GM12878 (cell line): Measurements from ENCODE around the gene ATRNL1. TPM values are rescaled to one million over a fixed set of nuclear protein-coding genes. Genes with fewer than 3 reads are reported as not detected.

Experiments used
- ATAC-seq: fragments of 200-7000 bp; cut with Tn5 transposase; 3 replicates; pipeline ENCODE4 v1.9.1; 2020; ENCODE audit warnings: mild to moderate bottlenecking, moderate library complexity
- BruUV-seq: library from RNA; stranded (reverse); fragments of 400-500 nt; replicated peaks from 2 replicates; lab custom pipeline; 2021; lab: Mats Ljungman, UMichigan
- CTCF ChIA-PET: fragments of 300-600 bp; sonication (Branson Sonifier 250); formaldehyde crosslinking; extraction: SDS; loops from one replicate; lab custom pipeline; 2021; ENCODE audit warnings: inconsistent platforms; lab: Yijun Ruan, JAX
- POLR2A ChIA-PET: fragments of 350-600 bp; formaldehyde crosslinking; extraction: SDS; loops from one replicate; lab custom pipeline; 2021; ENCODE audit warnings: inconsistent platforms; lab: Charles Lee
- RAD21 ChIA-PET: fragments of 300-600 bp; sonication (Branson Sonifier 250); formaldehyde crosslinking; loops from one replicate; lab custom pipeline; 2023; ENCODE audit warnings: antibody characterized with exemption; ENCODE audit not compliant: unreplicated experiment; lab: Charles Lee
- SMC1A ChIA-PET: fragments of 300-600 bp; sonication (Branson Sonifier 250); formaldehyde crosslinking; loops from one replicate; lab custom pipeline; 2023; ENCODE audit not compliant: unreplicated experiment, uncharacterized antibody; lab: Charles Lee
- DNase-seq: peaks from one replicate; pipeline ENCODE4 v3.0.0-alpha.2; 2011; ENCODE audit warnings: low read depth, low spot score
- FAIRE-seq: peaks from 3 replicates; lab custom pipeline; 2011; peaks lifted over from hg19 to GRCh38; lab: Jason Lieb, UNC
- H2AFZ ChIP-seq: 2 replicates; pipeline ENCODE4 v1.6.0; 2011; ENCODE audit warnings: low read depth, low read length, control low read depth; ENCODE audit not compliant: control insufficient read depth
- H3K27ac ChIP-seq: 2 replicates; pipeline ENCODE4 v1.5.1; 2011; ENCODE audit warnings: control low read depth; ENCODE audit not compliant: control insufficient read depth, insufficient read depth
- H3K27me3 ChIP-seq, 2 experiments: replicated peaks in 1 of 2; 2 replicates each; pipeline versions ENCODE4 v1.6.0 to v1.6.1; 2011; ENCODE audit warnings: low read length in 1 of 2; ENCODE audit not compliant: control insufficient read depth in 2 of 2, insufficient read depth in 2 of 2
- H3K36me3 ChIP-seq, 2 experiments: 2 replicates each; pipeline ENCODE4 v1.5.1; 2011; ENCODE audit warnings: low read length in 1 of 2; ENCODE audit not compliant: control insufficient read depth in 2 of 2, insufficient read depth in 2 of 2
- H3K4me1 ChIP-seq: 2 replicates; pipeline ENCODE4 v1.6.1; 2011; ENCODE audit warnings: mild to moderate bottlenecking, low read length, moderate library complexity, mixed read lengths; ENCODE audit not compliant: control insufficient read depth, insufficient read depth
- H3K4me2 ChIP-seq: 2 replicates; pipeline ENCODE4 v1.6.0; 2011; ENCODE audit warnings: control low read depth; ENCODE audit not compliant: control insufficient read depth, insufficient read depth
- H3K4me3 ChIP-seq: fragments of 200-600 bp; sonication (generic); 2 replicates; pipeline ENCODE4 v1.5.1; 2016
- H3K79me2 ChIP-seq: 2 replicates; pipeline ENCODE4 v1.6.0; 2011; ENCODE audit warnings: low read length; ENCODE audit not compliant: control insufficient read depth, insufficient read depth
- H3K9ac ChIP-seq: 2 replicates; pipeline ENCODE4 v1.8.0; 2011; ENCODE audit warnings: low read length, control low read depth, mixed read lengths; ENCODE audit not compliant: control insufficient read depth, insufficient read depth
- H3K9me3 ChIP-seq: replicated peaks from 3 replicates; pipeline ENCODE4 v1.5.1; 2011; ENCODE audit warnings: mild to moderate bottlenecking, low read length; ENCODE audit not compliant: control insufficient read depth, insufficient read depth
- H4K20me1 ChIP-seq: 2 replicates; pipeline ENCODE4 v1.6.0; 2011; ENCODE audit not compliant: control insufficient read depth, insufficient read depth
- JUNB ChIP-seq: IDR thresholded peaks from 2 replicates; pipeline ENCODE4 v1.6.1; 2016; ENCODE audit warnings: antibody characterized with exemption, mild to moderate bottlenecking
- LARP7 ChIP-seq: fragments of 450-650 bp; IDR thresholded peaks from 2 replicates; pipeline ENCODE4 v1.6.1; 2017; ENCODE audit warnings: mild to moderate bottlenecking
- MXI1 ChIP-seq: fragments of 150-350 bp; IDR thresholded peaks from 2 replicates; pipeline ENCODE4 v1.6.1; 2011; ENCODE audit warnings: low read depth, mild to moderate bottlenecking, inconsistent platforms, low read length, improper control_type of control experiment
- RAD21 ChIP-seq: IDR thresholded peaks from 2 replicates; pipeline ENCODE4 v1.6.1; 2011; ENCODE audit warnings: mild to moderate bottlenecking, low read depth, low read length, moderate library complexity; ENCODE audit not compliant: insufficient read depth
- SMARCA5 ChIP-seq: fragments of 450-650 bp; IDR thresholded peaks from 2 replicates; pipeline ENCODE4 v1.6.1; 2017; ENCODE audit warnings: mild to moderate bottlenecking
- SPI1 ChIP-seq: IDR thresholded peaks from 2 replicates; pipeline ENCODE4 v1.6.1; 2011; ENCODE audit warnings: low read depth, mild to moderate bottlenecking, low read length, moderate library complexity, borderline replicate concordance; ENCODE audit not compliant: insufficient read depth
- TAF1 ChIP-seq: IDR thresholded peaks from 2 replicates; pipeline ENCODE4 v1.6.1; 2011; ENCODE audit warnings: mild to moderate bottlenecking, low read depth, low read length, borderline replicate concordance
- TCF12 ChIP-seq: IDR thresholded peaks from 2 replicates; pipeline ENCODE4 v1.6.1; 2011; ENCODE audit warnings: low read depth, mild to moderate bottlenecking, low read length
- YBX1 ChIP-seq: fragments of 450-650 bp; IDR thresholded peaks from 2 replicates; pipeline ENCODE4 v1.6.1; 2016; ENCODE audit warnings: antibody characterized with exemption
- WGBS: methylation state at CpG from one replicate; pipeline ENCODE4 v1.1.6; 2016; ENCODE audit warnings: low lambda C conversion rate; ENCODE audit not compliant: insufficient replicate concordance, insufficient coverage; ENCODE audit errors: missing lambda C conversion rate; 5-methylcytosine and 5-hydroxymethylcytosine counted together
- in situ Hi-C: fragments of 300-500 bp; cut with MboI; formaldehyde crosslinking; loops from 9 replicates; pipeline ENCODE4 v1.14.3; 2018; ENCODE audit warnings: mixed read lengths
- intact Hi-C: fragments of 100-400 bp; cut with micrococcal nuclease; formaldehyde crosslinking; loops from one replicate; pipeline ENCODE4 v1.14.2; 2022; ENCODE audit not compliant: unreplicated experiment
- polyA plus RNA-seq, 11 experiments: library from polyadenylated mRNA; depleted of rRNA in 4 of 11; unstranded in 6 of 11; stranded (reverse) in 5 of 11; fragments of >200 nt; fragmentation: Nextera tagmentation in 4 of 11; fragmentation: Illumina TruSeq in 1 of 11; extraction: Ambion mirVana in 4 of 11; extraction: Trizol in 1 of 11; gene quantifications; 1 replicate in 1 of 11; 2 replicates in 10 of 11; pipeline versions ENCODE4 v1.2.1 to v1.2.3, GENCODE V29; 2011 to 2016; ENCODE audit warnings: inconsistent platforms in 2 of 11, missing spikeins in 2 of 11, low read depth in 1 of 11
- total RNA-seq, 4 experiments: library from RNA; depleted of rRNA in 3 of 4; stranded (reverse); fragments of >200 nt in 3 of 4; fragmentation: Illumina TruSeq in 1 of 4; extraction: Trizol in 1 of 4; gene quantifications; 2 replicates each; pipeline versions ENCODE4 v1.2.1 to v1.2.3, GENCODE V29; 2013 to 2021
- TF ChIP-seq, protein P1 (sequence below): fragments of 450-650 bp; IDR thresholded peaks from 2 replicates; pipeline ENCODE4 v1.6.1; 2017; ENCODE audit warnings: mild to moderate bottlenecking, moderate library complexity
- TF ChIP-seq, protein P2 (sequence below): fragments of 450-650 bp; IDR thresholded peaks from 2 replicates; pipeline ENCODE4 v1.6.1; 2017; ENCODE audit warnings: antibody characterized with exemption, mild to moderate bottlenecking, moderate library complexity
- TF ChIP-seq, protein P3 (sequence below): IDR thresholded peaks from 2 replicates; pipeline ENCODE4 v1.6.1; 2011; ENCODE audit warnings: mild to moderate bottlenecking, low read depth, low read length, moderate library complexity; ENCODE audit not compliant: insufficient replicate concordance
- TF ChIP-seq, protein P4 (sequence below): fragments of 450-650 bp; formaldehyde crosslinking; IDR thresholded peaks from 2 replicates; pipeline ENCODE4 v1.4.0; 2022; ENCODE audit warnings: mild to moderate bottlenecking, moderate library complexity

Gene ATRNL1
- total and polyA plus RNA-seq, 10 of the 15 experiments (the other 5 are each of a cell fraction or from before 2014, with no cell fraction given) = 0.03 to 1.4 (median 0.34) TPM

DNA sequence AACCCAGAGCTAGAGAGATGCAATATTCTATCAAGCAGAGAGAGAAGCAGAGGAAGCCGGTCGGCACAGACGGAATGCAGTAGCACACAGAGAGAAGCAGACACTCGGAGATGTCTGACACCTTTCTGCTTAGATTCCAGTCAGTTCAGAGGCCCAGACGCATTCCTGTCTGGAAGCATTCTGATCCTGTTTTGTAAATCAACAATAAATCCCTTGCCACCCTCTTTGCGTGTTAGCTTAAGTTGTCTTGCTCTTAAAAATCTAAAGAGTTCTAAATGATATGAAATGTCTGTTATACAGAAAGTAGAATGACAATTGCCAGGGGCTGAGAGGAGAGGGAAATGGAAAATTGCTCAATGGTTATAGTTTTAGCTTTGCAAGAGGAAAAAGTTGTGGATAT, 27.4 kb upstream of the ATRNL1 start:
- Histone ChIP-seq H3K36me3 (no peaks in the 10 kb centered on the region), H3K27ac (no peak overlapping the region), H4K20me1 (no peaks in the 10 kb centered on the region), H3K79me2 (no peaks in the 10 kb centered on the region), H3K4me1 (no peaks in the 10 kb centered on the region), H3K4me2 (no peak overlapping the region), H3K9ac (no peak overlapping the region), H3K9me3 (no peaks in the 10 kb centered on the region), H3K4me3 (no peak overlapping the region), H2AFZ (no peak overlapping the region), H3K27me3 (no peaks in the 10 kb centered on the region; a peak in 2 of 4 replicates)
- POLR2A ChIA-PET = no interaction called here
- ATAC-seq (no peak), FAIRE-seq (no peak), DNase-seq (no peak)
- CTCF ChIA-PET = no interaction called here
- SMC1A ChIA-PET = no interaction called here
- 61% methylated on average over 6 of the region's 6 CpGs for whole genome bisulfite sequencing
- BruUV-seq = no TSS peak
- intact Hi-C loops (no loop called here), in situ Hi-C loops (no loop called here)
- RAD21 ChIA-PET = no interaction called here
- TF ChIP-seq RAD21 (no peak), YBX1 (no peak), SPI1 (no peak), JUNB (no peak), LARP7 (no peak), SMARCA5 (no peak), TCF12 (no peak), MXI1 (no peak), TAF1 (no peak)
- TF ChIP-seq, protein P1, sequence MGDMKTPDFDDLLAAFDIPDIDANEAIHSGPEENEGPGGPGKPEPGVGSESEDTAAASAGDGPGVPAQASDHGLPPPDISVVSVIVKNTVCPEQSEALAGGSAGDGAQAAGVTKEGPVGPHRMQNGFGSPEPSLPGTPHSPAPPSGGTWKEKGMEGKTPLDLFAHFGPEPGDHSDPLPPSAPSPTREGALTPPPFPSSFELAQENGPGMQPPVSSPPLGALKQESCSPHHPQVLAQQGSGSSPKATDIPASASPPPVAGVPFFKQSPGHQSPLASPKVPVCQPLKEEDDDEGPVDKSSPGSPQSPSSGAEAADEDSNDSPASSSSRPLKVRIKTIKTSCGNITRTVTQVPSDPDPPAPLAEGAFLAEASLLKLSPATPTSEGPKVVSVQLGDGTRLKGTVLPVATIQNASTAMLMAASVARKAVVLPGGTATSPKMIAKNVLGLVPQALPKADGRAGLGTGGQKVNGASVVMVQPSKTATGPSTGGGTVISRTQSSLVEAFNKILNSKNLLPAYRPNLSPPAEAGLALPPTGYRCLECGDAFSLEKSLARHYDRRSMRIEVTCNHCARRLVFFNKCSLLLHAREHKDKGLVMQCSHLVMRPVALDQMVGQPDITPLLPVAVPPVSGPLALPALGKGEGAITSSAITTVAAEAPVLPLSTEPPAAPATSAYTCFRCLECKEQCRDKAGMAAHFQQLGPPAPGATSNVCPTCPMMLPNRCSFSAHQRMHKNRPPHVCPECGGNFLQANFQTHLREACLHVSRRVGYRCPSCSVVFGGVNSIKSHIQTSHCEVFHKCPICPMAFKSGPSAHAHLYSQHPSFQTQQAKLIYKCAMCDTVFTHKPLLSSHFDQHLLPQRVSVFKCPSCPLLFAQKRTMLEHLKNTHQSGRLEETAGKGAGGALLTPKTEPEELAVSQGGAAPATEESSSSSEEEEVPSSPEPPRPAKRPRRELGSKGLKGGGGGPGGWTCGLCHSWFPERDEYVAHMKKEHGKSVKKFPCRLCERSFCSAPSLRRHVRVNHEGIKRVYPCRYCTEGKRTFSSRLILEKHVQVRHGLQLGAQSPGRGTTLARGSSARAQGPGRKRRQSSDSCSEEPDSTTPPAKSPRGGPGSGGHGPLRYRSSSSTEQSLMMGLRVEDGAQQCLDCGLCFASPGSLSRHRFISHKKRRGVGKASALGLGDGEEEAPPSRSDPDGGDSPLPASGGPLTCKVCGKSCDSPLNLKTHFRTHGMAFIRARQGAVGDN = no peak
- TF ChIP-seq, protein P2, sequence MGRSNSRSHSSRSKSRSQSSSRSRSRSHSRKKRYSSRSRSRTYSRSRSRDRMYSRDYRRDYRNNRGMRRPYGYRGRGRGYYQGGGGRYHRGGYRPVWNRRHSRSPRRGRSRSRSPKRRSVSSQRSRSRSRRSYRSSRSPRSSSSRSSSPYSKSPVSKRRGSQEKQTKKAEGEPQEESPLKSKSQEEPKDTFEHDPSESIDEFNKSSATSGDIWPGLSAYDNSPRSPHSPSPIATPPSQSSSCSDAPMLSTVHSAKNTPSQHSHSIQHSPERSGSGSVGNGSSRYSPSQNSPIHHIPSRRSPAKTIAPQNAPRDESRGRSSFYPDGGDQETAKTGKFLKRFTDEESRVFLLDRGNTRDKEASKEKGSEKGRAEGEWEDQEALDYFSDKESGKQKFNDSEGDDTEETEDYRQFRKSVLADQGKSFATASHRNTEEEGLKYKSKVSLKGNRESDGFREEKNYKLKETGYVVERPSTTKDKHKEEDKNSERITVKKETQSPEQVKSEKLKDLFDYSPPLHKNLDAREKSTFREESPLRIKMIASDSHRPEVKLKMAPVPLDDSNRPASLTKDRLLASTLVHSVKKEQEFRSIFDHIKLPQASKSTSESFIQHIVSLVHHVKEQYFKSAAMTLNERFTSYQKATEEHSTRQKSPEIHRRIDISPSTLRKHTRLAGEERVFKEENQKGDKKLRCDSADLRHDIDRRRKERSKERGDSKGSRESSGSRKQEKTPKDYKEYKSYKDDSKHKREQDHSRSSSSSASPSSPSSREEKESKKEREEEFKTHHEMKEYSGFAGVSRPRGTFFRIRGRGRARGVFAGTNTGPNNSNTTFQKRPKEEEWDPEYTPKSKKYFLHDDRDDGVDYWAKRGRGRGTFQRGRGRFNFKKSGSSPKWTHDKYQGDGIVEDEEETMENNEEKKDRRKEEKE = no peak
- TF ChIP-seq, protein P3, sequence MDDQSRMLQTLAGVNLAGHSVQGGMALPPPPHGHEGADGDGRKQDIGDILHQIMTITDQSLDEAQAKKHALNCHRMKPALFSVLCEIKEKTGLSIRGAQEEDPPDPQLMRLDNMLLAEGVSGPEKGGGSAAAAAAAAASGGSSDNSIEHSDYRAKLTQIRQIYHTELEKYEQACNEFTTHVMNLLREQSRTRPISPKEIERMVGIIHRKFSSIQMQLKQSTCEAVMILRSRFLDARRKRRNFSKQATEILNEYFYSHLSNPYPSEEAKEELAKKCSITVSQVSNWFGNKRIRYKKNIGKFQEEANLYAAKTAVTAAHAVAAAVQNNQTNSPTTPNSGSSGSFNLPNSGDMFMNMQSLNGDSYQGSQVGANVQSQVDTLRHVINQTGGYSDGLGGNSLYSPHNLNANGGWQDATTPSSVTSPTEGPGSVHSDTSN = no peak
- TF ChIP-seq, protein P4, sequence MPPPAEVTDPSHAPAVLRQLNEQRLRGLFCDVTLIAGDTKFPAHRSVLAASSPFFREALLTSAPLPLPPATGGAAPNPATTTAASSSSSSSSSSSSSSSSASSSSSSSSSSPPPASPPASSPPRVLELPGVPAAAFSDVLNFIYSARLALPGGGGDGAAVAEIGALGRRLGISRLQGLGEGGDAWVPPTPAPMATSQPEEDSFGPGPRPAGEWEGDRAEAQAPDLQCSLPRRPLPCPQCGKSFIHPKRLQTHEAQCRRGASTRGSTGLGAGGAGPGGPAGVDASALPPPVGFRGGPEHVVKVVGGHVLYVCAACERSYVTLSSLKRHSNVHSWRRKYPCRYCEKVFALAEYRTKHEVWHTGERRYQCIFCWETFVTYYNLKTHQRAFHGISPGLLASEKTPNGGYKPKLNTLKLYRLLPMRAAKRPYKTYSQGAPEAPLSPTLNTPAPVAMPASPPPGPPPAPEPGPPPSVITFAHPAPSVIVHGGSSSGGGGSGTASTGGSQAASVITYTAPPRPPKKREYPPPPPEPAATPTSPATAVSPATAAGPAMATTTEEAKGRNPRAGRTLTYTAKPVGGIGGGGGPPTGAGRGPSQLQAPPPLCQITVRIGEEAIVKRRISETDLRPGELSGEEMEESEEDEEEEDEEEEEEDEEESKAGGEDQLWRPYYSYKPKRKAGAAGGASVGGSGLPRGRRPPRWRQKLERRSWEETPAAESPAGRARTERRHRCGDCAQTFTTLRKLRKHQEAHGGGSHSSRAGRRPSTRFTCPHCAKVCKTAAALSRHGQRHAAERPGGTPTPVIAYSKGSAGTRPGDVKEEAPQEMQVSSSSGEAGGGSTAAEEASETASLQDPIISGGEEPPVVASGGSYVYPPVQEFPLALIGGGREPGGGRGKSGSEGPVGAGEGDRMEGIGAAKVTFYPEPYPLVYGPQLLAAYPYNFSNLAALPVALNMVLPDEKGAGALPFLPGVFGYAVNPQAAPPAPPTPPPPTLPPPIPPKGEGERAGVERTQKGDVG (CRISPR knock-in tag) = no peak
